AG10803 (cell line): ENCODE measurements around the gene DPPA3.
"Not testable (repeated sequence)": the region's sequence is repeated elsewhere in the genome, so short reads cannot be mapped to it uniquely, and the experiment has no call there.

ENCODE experiments used
- DNase-seq: peaks from one replicate; pipeline ENCODE4 v3.0.0; 2010; ENCODE audit warnings: low read depth
- H3K4me3 ChIP-seq: 2 replicates; pipeline ENCODE4 v1.5.1; 2011; ENCODE audit warnings: mild to moderate bottlenecking, low read length, control low read depth
- CTCF ChIP-seq: conservative IDR thresholded peaks from 2 replicates; pipeline ENCODE4 v1.5.1; 2011; ENCODE audit warnings: mild to moderate bottlenecking, low read length, control low read depth, inconsistent platforms

Gene DPPA3

GRCh38 chr12:7711133-7711532 is at the start of gene DPPA3:
TSS of gene DPPA3 (plus strand) at chr12:7711433. CDS start at chr12:7711571, 138 bp downstream.
- H3K4me3 ChIP-seq = no peak within 1 kb of the TSS
- no peak for TF ChIP-seq CTCF
- no peak for DNase-seq

GRCh38 chr12:7661741-7662140 is 49.5 kb upstream of the DPPA3 start:
- DNase-seq = no peak
- no peak for TF ChIP-seq CTCF
- no peak overlapping the region for H3K4me3 ChIP-seq

- no peak overlapping the region for H3K4me3 ChIP-seq
- no peak for DNase-seq
- TF ChIP-seq CTCF = no peak
Observed at GRCh38 chr12:7666595-7666994, 44.6 kb upstream of the DPPA3 start.

- DNase-seq = peak; percentile 24
Observed at GRCh38 chr12:7667125-7667524, 44.1 kb upstream of the DPPA3 start.

GRCh38 chr12:7668171-7668570 is 43.1 kb upstream of the DPPA3 start:
- no peak for TF ChIP-seq CTCF

More at GRCh38 chr12:7667125-7667524, 44.1 kb upstream of the DPPA3 start:
- peak; percentile 53 for TF ChIP-seq CTCF
- H3K4me3 ChIP-seq = no peak overlapping the region

GRCh38 chr12:7675455-7675854 is 35.8 kb upstream of the DPPA3 start:
- not testable (repeated sequence) for DNase-seq, H3K4me3 ChIP-seq

More at GRCh38 chr12:7668171-7668570, 43.1 kb upstream of the DPPA3 start:
- H3K4me3 ChIP-seq = no peak overlapping the region
- DNase-seq = no peak

- peak; percentile 53 for DNase-seq
- not testable (repeated sequence) for H3K4me3 ChIP-seq
- peak; percentile 66 for TF ChIP-seq CTCF
Observed at GRCh38 chr12:7677432-7677888, 33.8 kb upstream of the DPPA3 start.

- no peak for DNase-seq
- no peak overlapping the region for H3K4me3 ChIP-seq
- no peak for TF ChIP-seq CTCF
Observed at GRCh38 chr12:7678744-7679143, 32.5 kb upstream of the DPPA3 start.
